Peyer's patch (tissue), 4 donors: Measurements from ENCODE around the gene GNG7. TPM values are rescaled to one million over a fixed set of nuclear protein-coding genes. Genes with fewer than 3 reads are reported as not detected.

ENCODE experiments used
- DNase-seq, 3 donors: peaks; one replicate each; pipeline ENCODE4 v3.0.0-alpha.2; 2017 to 2019
- H3K27ac ChIP-seq, 4 donors: fragments of 200-600 bp; sonication (generic); one replicate each; pipeline ENCODE4 v1.5.1; 2016 to 2019
- H3K27me3 ChIP-seq, 2 donors: fragments of 200-600 bp; sonication (generic); one replicate each; pipeline ENCODE4 v1.5.1; 2019
- H3K36me3 ChIP-seq, 3 donors: fragments of 200-600 bp; sonication (generic); one replicate each; pipeline ENCODE4 v1.5.1; 2016 to 2019
- H3K4me1 ChIP-seq, 4 donors: fragments of 200-600 bp; sonication (generic); one replicate each; pipeline ENCODE4 v1.5.1; 2016 to 2019
- H3K4me3 ChIP-seq, 4 donors: fragments of 200-600 bp; sonication (generic); 1 replicate in 3 of 4; 2 replicates in 1 of 4; pipeline ENCODE4 v1.5.1; 2016 to 2019; ENCODE audit warnings: mild to moderate bottlenecking in 1 of 4
- H3K9me3 ChIP-seq, 4 donors: fragments of 200-600 bp; sonication (generic); one replicate each; pipeline ENCODE4 v1.5.1; 2016 to 2019; ENCODE audit warnings: mild to moderate bottlenecking in 1 of 4
- POLR2A ChIP-seq, 2 donors: fragments of 450-650 bp; IDR thresholded peaks; one replicate each; pipeline ENCODE4 v1.5.1; 2017; ENCODE audit warnings: antibody characterized with exemption in 2 of 2, mild to moderate bottlenecking in 2 of 2, moderate library complexity in 2 of 2
- total RNA-seq, 4 donors: library from RNA; depleted of rRNA; stranded (reverse); fragments of >200 nt; gene quantifications; one replicate each; pipeline ENCODE4 v1.1.0, GENCODE V29; 2016
- TF ChIP-seq, protein P1 (sequence below), 6 experiments: fragments of 450-650 bp in 4 of 6; fragments of 200-600 bp in 2 of 6; sonication (generic) in 1 of 6; IDR thresholded peaks; one replicate each; pipeline ENCODE4 v1.5.1; 2017 to 2019; ENCODE audit warnings: antibody characterized with exemption in 6 of 6, mild to moderate bottlenecking in 3 of 6, moderate library complexity in 1 of 6

Gene GNG7
- total RNA-seq, 4 donors from 2014 or later, result 1.2 to 14.9 (median 2.0) TPM

DNA sequence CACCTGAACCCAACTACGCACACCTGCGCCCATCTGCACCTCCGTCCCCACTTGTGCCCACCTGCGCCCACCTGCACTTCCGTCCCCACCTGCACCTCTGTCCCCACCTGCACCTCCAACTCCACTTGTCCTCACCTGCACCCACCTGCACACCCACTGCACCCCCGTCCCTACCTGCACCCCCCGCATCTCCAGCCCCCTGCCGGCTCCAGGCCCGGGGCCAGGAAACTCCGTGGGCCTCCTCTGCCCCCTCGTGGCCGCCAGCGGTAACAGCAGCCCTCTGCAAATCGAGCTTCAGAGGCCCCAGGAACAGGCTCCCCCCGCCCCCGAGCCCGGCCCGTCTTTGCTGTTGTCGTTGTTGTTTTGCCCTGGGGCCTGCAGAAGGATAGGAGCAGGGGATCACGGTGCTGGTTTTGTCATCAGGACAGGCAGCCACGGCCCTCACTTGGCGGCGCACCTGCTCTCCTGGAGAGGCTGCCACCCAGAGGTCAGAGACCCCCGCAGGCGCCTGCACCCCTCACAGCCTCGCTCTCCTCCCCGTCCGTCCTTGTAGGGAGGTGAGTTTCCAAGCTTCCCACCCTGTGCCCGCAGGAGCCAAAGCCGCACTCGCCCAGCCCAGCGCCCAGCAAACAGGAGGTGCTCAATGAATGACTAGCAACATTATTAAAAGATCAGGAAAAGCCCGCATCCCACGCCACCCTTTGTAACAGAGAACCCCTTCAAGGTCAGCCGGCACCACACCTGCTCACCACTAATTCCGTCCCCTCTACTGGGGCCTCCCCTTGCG lies 65.4 kb downstream of the GNG7 start:
- H3K9me3 ChIP-seq, result no peaks in the 10 kb centered on the region
- peaks cover 4 to 23% (median 9%) of the 10 kb centered on the region in 4 donors for H3K4me1 ChIP-seq
- TF ChIP-seq, protein P1, sequence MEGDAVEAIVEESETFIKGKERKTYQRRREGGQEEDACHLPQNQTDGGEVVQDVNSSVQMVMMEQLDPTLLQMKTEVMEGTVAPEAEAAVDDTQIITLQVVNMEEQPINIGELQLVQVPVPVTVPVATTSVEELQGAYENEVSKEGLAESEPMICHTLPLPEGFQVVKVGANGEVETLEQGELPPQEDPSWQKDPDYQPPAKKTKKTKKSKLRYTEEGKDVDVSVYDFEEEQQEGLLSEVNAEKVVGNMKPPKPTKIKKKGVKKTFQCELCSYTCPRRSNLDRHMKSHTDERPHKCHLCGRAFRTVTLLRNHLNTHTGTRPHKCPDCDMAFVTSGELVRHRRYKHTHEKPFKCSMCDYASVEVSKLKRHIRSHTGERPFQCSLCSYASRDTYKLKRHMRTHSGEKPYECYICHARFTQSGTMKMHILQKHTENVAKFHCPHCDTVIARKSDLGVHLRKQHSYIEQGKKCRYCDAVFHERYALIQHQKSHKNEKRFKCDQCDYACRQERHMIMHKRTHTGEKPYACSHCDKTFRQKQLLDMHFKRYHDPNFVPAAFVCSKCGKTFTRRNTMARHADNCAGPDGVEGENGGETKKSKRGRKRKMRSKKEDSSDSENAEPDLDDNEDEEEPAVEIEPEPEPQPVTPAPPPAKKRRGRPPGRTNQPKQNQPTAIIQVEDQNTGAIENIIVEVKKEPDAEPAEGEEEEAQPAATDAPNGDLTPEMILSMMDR (IDR thresholded peaks at IDR 0.05), result peak; percentile 77 to 94 (median 85)
- peak in 1 of 2 donors; percentile 12 for TF ChIP-seq POLR2A (IDR thresholded peaks at IDR 0.05)
- no peaks in the 10 kb centered on the region for H3K36me3 ChIP-seq
- H3K27me3 ChIP-seq, result no peaks in the 10 kb centered on the region
- DNase-seq, result peak; percentile 67 to 82 (median 76)
- peak overlapping the region in 1 of 4 donors; percentile 21 for H3K4me3 ChIP-seq
- H3K27ac ChIP-seq, result peak overlapping the region in 1 of 4 donors; percentile 40

DNA sequence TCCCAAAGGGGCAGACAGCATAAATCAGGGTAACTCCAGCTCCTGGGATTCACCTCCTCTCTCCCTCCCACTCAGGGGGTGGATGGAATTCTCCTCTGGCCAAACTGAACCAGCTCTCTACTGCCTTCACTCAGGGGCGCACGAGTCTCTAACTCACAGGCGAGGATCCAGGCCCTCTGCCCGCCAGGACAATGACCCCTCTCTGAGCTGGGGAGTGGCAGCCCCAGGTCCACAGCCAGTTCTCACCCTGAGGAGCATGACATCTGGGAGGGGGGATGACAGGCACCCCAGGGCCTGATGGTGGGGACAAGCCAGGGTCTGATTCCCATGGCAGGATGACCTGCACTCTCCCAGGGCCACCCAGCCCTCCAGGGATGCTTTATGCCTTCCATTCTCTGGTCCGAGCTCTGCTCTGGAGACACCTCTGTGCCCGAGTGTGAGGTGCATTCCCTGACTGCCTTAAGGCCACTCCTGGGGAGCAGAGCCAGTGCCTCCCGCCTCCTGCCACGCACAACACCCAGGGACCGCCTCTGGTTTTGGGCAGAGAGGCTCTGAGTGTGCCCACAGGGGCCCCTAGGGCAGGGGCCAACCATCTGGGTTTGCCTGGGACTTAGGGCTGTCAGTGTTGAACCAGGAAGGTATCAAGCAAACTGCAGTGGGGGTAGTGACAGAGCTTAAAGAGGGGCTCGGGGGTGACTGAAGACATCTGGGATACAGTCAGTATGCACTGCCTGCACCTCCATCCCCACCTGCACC lies 66.2 kb downstream of the GNG7 start:
- no peaks in the 10 kb centered on the region for H3K36me3 ChIP-seq
- DNase-seq, result no peak
- TF ChIP-seq POLR2A (IDR thresholded peaks at IDR 0.05), result no peak
- TF ChIP-seq, protein P1 (IDR thresholded peaks at IDR 0.05), result no peak
- peak overlapping the region in 1 of 4 donors; percentile 40 for H3K27ac ChIP-seq
- no peaks in the 10 kb centered on the region for H3K27me3 ChIP-seq
- H3K9me3 ChIP-seq, result no peaks in the 10 kb centered on the region
- H3K4me3 ChIP-seq, result no peak overlapping the region
- H3K4me1 ChIP-seq, result peaks cover 4 to 23% (median 9%) of the 10 kb centered on the region in 4 donors

DNA sequence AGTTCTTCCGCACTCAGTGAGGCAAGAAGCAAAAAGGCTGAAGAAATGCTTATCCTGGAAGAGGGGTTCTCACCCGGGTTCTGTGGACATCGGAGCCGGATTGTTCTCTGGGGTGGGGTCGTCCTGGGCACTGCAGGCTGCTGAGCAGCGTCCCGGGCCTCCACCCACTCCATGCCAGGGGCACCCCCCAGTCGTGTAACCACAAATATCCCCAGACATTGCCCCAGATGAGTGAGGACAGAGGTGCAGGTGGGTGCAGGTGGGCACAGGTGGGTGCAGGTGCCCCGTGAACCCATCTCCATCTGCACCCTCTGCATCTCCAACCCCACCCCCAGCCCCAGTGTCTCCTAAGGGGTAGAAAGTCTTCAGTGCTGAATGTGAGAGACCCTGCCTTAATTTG lies 67.5 kb downstream of the GNG7 start:
- Histone ChIP-seq H3K27me3 (no peaks in the 10 kb centered on the region), H3K4me3 (no peak overlapping the region), H3K27ac (peak overlapping the region in 3 of 4 donors; percentile 21 to 72 (median 38)), H3K9me3 (peaks cover 0 to 10% (median 0%) of the 10 kb centered on the region in 4 donors), H3K36me3 (no peaks in the 10 kb centered on the region), H3K4me1 (peaks cover 4 to 23% (median 9%) of the 10 kb centered on the region in 4 donors)
- TF ChIP-seq, protein P1 (IDR thresholded peaks at IDR 0.05), result no peak
- no peak for TF ChIP-seq POLR2A (IDR thresholded peaks at IDR 0.05)
- no peak for DNase-seq

DNA sequence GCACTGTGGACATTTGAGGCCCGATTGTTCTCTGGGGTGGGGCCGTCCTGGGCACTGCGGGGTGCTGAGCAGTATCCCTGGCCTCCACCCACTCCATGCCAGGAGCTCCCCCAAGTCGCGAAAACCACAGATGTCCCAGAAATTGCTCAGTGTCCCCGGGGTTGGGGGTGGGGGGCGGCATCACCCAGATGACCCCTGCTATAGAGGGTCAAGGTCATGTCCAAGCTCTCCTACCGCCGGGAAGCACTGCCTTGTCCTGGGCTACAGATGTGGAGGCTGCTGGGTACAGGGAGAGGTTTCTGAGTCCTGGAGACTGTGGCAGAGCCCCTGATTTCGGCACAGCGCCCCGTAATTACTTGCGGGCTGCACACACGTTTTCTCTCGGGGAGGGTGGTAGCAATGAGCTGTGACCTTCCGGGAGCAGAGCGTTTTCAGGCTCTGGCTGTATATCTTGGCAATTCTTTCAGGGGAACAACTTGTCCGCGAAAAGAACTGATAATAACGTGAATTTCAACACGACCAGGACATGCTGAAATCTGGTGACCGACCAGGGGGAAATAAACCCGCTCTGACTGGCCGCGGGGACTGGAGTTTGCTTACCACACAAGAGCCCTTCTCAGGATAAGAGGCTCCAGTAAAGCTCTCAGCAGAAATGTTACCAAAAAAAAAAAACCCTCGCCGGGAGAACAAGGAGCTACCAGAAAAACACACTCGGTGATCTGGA lies 68.1 kb downstream of the GNG7 start:
- Histone ChIP-seq H3K4me1 (peaks cover 4 to 23% (median 9%) of the 10 kb centered on the region in 4 donors), H3K4me3 (peak overlapping the region in 1 of 4 donors; percentile 24), H3K36me3 (no peaks in the 10 kb centered on the region), H3K27ac (peak overlapping the region in 3 of 4 donors; percentile 21 to 72 (median 38)), H3K9me3 (peaks cover 0 to 10% (median 0%) of the 10 kb centered on the region in 4 donors), H3K27me3 (no peaks in the 10 kb centered on the region)
- TF ChIP-seq, protein P1 (IDR thresholded peaks at IDR 0.05), result no peak
- no peak for TF ChIP-seq POLR2A (IDR thresholded peaks at IDR 0.05)
- no peak for DNase-seq

DNA sequence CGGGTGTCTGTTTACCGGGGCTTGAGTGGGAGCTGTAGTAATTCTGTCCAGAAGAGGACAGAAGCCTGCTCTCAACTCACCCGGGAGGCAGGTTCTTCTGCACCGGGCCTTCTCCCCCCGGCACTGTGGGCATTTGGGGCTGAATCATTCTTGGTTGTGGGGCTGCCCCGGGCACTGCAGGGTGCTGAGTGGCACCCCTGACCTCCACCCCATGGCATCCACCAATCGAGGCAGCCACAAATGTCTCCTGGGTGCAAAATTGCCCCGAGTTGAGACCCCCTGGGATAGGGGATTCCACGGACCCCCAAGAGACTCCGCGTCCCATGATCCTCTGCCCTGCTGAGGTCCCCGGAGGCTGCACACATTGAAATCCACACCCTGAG lies 68.8 kb downstream of the GNG7 start:
- TF ChIP-seq, protein P1 (IDR thresholded peaks at IDR 0.05), result no peak
- no peak for TF ChIP-seq POLR2A (IDR thresholded peaks at IDR 0.05)
- H3K36me3 ChIP-seq, result no peaks in the 10 kb centered on the region
- peaks cover 0 to 10% (median 0%) of the 10 kb centered on the region in 4 donors for H3K9me3 ChIP-seq
- no peak for DNase-seq
- H3K4me1 ChIP-seq, result peaks cover 4 to 20% (median 9%) of the 10 kb centered on the region in 4 donors
- no peak overlapping the region for H3K4me3 ChIP-seq
- H3K27ac ChIP-seq, result peak overlapping the region in 2 of 4 donors; percentile 21 to 38
- H3K27me3 ChIP-seq, result no peaks in the 10 kb centered on the region
